Stimulated activated CD8-positive, alpha-beta memory T cell treated with anti-CD3 and anti-CD28 coated beads, Interleukin-15, amount 100 ng/mL, for 4 hours (primary cell): ENCODE results near the gene MAGI3.
"Not testable (repeated sequence)": the region's sequence is repeated elsewhere in the genome, so short reads cannot be mapped to it uniquely, and the experiment has no call there.

Source experiments
- DNase-seq, 2 donors: peaks; one replicate each; pipeline ENCODE4 v3.0.0-alpha.2; 2020; ENCODE audit warnings: low read depth in 2 of 2

The MAGI3 gene

DNA sequence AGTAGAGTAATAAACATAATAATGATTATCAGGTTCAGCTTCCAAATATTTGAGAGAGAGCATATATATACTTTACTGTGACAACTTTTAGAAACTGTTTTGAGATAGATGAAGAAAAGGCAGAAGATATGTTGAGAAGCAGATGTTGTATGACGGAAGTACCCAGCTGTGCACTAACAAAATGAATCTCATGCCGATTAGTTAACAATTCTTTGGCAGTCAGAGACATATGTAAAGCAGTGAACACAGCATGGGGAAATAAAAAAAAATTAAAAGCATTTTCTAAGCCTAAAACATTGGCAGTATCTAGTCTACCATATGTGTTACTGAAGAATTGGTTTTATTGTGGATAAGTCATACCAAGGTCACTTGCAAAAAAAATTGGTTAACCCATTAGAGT is 51.8 kb downstream of the MAGI3 start:
- no peak for DNase-seq

GRCh38 chr1:113444857-113445256 is 54.5 kb downstream of the MAGI3 start:
- DNase-seq: no peak

GRCh38 chr1:113451710-113452109 is 61.4 kb downstream of the MAGI3 start:
- DNase-seq: no peak

DNA sequence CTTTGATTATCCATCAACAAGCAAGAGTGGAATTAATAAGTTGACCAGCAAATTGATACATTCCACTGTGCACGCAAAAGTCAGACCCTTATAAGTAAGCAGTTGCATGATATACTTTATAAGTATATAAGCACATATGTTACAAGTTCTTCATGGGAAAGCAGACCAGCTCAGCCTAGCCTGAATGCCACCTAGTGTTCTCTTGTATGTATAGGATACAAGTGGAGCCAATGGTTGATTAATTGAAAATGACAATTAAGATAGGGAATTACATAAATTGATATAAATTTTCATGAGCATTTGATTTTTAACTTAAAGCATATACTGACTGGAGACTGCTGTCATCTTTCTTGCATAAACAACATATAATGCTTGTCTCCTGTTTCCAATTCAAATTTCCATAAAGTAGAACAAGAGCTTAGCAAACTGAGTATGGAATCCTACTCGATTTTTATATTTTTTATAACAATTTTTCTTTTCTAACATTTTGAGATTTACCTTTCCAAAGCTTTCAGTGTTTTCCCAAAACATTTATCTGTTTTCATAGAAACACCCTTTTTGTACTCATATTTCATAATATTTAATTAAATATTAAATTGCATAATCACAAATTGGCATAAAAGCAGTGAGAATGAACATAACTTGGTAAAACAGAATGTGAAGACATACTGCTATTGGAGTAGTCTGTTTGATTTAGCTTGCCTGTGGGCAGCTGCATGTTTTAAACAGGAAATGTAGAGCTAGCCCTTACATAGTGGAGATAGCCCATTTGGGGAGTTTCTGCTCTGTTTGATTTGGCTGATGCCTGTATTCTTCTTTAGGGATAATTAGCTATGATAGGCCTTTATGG is 62.8 kb downstream of the MAGI3 start:
- no peak for DNase-seq

DNA sequence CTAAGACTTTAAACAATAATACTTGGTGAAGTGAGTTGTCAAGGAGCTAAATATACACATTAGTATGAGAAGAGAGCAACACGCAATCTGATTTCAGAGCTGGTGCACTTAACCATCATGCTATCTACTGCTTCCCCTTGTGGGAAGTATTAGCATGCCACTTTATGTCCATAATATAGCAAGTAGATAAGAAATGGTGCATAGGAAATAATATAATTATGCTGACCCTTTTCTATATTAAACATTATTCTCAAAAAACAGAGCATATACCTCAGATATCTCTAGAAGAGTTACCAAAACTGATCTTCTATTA is 63.4 kb downstream of the MAGI3 start:
- no peak for DNase-seq

DNA sequence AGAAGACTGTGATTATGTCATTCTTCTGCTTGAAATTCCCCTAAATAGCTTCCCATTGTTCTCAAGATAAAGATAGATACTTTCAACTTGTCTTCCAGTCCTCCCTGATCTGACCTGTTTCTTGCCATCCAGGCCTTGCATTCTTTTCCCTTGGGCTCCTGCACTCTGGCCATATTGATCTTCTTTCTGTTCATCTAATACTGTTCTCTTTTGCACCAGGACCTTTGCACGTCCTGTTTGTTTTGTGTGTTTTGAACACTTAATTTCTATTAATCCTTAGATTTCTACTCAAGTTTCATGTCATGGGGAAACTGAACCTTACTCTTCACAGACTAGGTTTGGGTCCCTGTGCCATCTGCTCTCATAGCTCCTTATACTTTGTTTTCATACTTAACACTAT is 65.1 kb downstream of the MAGI3 start:
- no peak for DNase-seq

DNA sequence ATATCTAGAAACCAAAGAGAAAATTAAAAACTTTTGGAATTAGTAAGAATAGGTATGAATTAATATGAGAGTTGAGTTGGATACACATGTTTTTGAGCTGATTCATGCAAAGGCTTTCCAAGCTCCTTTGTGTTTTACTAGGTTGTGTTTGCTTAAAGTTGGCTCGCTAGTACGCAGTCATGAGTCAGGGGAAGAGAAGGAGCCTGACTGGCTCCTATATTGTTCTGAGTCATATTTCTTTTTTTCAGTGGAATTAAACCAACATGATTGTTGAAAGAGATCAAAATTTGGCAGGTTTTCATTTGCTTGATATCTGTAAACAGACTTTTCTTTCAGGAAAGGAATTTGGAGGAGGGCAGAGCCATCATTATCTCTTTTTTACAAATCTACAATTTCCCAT is 66.7 kb downstream of the MAGI3 start:
- no peak for DNase-seq

GRCh38 chr1:113459279-113459678 is 69.0 kb downstream of the MAGI3 start:
- no peak for DNase-seq

- no peak for DNase-seq
These were observed 77.7 kb downstream of the MAGI3 start for GRCh38 chr1:113467991-113468390.

DNA sequence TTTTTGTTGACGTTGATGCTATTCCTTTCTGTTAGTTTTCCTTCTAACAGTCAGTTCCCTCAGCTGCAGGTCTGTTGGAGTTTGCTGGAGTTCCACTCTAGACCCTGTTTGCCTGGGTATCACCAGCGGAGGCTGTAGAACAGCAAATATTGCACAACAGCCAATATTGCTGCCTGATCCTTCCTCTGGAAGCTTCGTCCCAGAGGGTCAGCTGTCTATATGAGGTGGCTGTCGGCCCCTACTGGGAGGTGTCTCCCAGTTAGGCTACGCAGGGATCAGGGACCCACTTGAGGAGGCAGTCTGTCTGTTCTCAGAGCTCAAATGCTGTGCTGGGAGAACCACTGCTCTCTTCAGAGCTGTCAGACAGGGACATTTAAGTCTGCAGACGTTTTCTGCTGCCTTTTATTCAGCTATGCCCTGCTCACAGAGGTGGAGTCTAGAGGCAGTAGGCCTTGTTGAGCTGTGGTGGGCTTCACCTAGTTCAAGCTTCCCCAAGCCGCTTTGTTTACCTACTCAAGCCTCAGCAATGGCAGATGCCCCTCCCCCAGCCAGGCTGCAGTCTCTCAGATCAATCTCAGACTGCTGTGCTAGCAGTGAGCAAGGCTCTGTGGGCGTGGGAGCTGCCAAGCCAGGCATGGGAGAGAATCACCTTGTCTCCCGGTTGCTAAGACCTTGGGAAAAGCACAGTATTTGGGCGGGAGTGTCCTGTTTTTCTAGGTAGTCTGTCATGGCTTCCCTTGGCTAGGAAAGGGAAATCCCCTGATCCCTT is 88.3 kb downstream of the MAGI3 start:
- not testable (repeated sequence) for DNase-seq

GRCh38 chr1:113479713-113480676 is 89.7 kb downstream of the MAGI3 start:
- DNase-seq: no peak

DNA sequence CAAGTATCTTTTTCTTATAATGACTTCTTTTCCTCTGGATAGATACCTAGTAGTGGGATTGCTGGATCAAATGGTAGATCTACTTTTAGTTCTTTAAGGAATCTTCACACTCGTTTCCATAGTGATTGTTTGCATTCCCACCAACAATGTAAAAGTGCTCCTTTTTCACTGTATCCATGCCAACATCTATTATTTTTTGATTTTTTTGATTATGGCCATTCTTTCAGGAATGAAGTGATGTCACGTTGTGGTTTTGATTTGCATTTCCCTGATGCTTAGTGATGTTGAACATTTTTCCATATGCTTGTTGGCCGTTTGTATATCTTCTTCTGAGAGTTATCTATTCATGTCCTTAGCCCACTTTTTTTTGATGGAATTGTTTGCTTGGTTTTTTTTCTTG is 94.8 kb downstream of the MAGI3 start:
- DNase-seq: not testable (repeated sequence)

DNA sequence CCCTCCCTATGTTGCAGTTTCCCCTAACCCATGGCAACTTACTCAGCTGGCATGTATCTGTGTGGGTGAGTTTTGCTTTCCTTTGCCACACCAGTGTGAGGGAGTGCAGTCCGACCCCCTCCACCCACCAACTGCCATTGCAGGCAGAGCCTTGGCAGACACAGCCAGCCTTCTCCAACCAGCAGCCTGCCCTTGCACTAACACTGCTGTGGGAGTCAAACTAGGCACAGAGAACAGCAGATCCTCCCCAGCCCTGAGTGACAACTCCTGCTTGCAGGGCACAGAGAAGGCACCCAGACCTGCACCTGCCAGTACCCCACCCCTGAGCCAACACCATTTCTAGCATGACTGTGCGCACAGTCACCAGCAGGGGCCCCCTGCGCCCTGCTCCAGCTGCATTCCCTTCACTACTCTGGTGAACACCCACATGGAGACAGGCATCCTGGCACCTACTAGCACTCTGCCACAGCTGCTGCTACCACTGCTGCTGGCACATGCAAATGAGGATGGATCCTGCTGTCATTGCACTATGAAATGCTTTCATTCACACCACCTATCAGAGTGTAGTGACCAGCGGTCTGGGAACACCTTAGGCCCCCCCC is 98.4 kb downstream of the MAGI3 start:
- DNase-seq: no peak

DNA sequence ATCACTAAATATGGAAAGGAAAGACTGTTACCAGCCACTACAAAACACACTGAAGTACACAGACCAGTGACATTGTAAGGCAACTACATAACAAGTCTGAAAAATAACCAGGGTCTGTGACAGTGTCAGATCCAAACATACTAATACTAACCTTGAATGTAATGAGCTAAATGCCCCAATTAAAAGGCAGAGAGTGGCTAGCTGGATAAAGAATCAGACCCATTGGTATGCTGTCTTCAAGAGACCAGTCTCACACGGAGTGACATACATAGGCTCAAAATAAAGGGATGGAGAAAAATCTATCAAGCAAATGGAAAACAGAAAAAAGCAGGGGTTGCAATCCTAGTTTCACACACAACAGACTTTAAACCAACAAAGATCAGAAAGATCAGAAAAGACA is 100.1 kb downstream of the MAGI3 start:
- DNase-seq: no peak

GRCh38 chr1:113493533-113493932 is 103.2 kb downstream of the MAGI3 start:
- no peak for DNase-seq

GRCh38 chr1:113505357-113505756 is 115.0 kb downstream of the MAGI3 start:
- no peak for DNase-seq

DNA sequence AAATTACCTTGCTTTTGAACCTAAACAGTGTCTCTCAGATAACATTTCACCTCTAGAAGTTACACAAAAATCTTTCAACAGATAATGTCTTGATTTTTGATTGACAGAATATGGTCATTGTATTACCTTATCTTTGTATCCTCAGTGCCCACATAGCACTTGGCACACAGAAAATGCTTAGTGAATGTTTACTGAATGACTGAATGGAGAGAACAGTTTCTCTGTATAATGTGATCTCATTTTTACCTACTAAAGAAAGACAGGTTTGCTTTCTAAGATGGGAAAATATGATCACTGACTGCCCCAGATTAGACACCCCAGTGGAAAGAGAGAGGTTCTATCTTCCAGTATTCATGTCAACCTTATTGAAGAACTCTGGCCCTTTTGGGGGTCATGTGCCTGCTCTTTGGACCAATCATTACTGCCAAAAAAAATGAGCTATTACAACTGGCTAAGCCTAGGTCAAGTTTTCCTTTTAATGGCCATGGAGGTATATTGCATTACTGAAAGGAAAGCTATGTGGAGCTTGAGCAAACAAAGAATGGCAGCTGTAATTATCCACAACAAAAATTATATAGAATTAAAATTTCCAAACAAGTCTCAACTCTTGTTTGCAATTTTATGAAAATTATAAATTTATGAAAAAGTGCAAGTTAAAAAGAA is 117.4 kb downstream of the MAGI3 start:
- no peak for DNase-seq

DNA sequence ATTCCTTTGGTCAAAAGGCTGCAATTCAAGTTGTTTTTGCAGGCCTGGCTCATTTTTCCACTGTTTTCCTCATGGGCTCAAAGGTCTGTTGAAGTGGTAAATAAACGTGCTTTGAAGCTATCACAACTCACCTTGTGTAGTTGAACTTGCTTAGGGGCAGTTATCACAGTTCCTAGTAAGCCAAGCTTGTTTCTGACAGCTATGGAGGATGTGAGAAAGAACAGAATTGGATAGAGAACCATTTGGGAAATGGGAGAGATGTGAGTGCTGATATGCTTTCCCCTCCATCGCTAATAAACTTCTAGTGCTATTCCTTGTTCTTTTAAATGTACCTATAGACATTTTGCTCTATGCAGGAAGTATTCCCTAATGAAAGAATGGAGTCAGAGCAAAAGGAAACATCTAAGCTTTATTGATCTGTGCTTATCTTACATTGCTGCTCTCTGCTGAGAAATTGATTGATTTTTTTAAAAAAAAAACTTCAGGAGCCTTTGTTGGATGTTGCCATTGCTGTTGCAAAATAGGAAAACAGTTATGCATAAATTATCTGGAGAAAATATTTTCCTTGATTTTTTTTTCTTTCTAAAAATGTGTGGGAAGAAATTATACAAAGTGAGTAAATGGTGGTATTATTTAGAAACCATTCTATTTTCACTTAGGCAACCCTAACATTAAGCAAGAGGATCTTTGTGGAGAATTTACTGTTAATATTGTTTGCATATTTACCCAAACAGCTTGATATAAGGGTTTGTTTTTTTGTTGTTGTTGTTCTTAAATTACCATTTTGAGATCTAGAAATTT is 118.2 kb downstream of the MAGI3 start:
- no peak for DNase-seq

GRCh38 chr1:113509766-113510165 is 119.5 kb downstream of the MAGI3 start:
- DNase-seq: not testable (repeated sequence)

GRCh38 chr1:113511269-113511668 is 121.0 kb downstream of the MAGI3 start:
- no peak for DNase-seq
